CD14-positive monocyte (primary cell): ENCODE measurements around the gene TTC33. TPM values are rescaled to one million over a fixed set of nuclear protein-coding genes. Genes with fewer than 3 reads are reported as not detected.

ENCODE experiments used
- DNase-seq, 3 donors: peaks; one replicate each; pipeline ENCODE4 v3.0.0-alpha.2; 2011 to 2022
- H2AFZ ChIP-seq: 2 replicates; pipeline ENCODE4 v1.6.0; 2012; ENCODE audit warnings: mild to moderate bottlenecking, low read depth, low read length, inconsistent platforms; ENCODE audit not compliant: insufficient read depth, poor library complexity, severe bottlenecking
- H3K27ac ChIP-seq, 2 donors: 1 replicate in 1 of 2; 2 replicates in 1 of 2; pipeline ENCODE4 v1.5.1; 2012 to 2013; ENCODE audit warnings: low read length in 2 of 2, control low read depth in 1 of 2, inconsistent platforms in 1 of 2, low read depth in 1 of 2, mild to moderate bottlenecking in 1 of 2
- H3K27me3 ChIP-seq, 2 donors: one replicate each; pipeline versions ENCODE4 v1.6.0 to v1.6.1; 2011 to 2013; ENCODE audit warnings: low read length in 2 of 2; ENCODE audit not compliant: control insufficient read depth in 2 of 2, insufficient read depth in 2 of 2
- H3K36me3 ChIP-seq, 2 donors: replicated peaks in 1 of 2; 1 replicate in 1 of 2; 2 replicates in 1 of 2; pipeline versions ENCODE4 v1.5.1 to v1.6.1; 2012 to 2013; ENCODE audit warnings: low read length in 2 of 2, control low read depth in 1 of 2, inconsistent platforms in 1 of 2, mild to moderate bottlenecking in 1 of 2; ENCODE audit not compliant: insufficient read depth in 2 of 2, control insufficient read depth in 1 of 2
- H3K4me1 ChIP-seq, 2 donors: 1 replicate in 1 of 2; 2 replicates in 1 of 2; pipeline versions ENCODE4 v1.5.1 to v1.6.1; 2012 to 2013; ENCODE audit warnings: low read length in 2 of 2, control low read depth in 1 of 2, inconsistent platforms in 1 of 2, mild to moderate bottlenecking in 1 of 2, moderate library complexity in 1 of 2; ENCODE audit not compliant: insufficient read depth in 2 of 2, control insufficient read depth in 1 of 2
- H3K4me2 ChIP-seq: replicated peaks from 2 replicates; pipeline ENCODE3; 2012; ENCODE audit warnings: low read length, moderate library complexity, mild to moderate bottlenecking; ENCODE audit not compliant: poor library complexity, severe bottlenecking; ENCODE audit errors: extremely low read depth
- H3K4me3 ChIP-seq, 3 experiments: fragments of 200-600 bp in 1 of 3; sonication (generic) in 1 of 3; replicated peaks in 1 of 3; 1 replicate in 2 of 3; 2 replicates in 1 of 3; pipeline ENCODE4 v1.5.1; 2011 to 2013; ENCODE audit warnings: low read length in 3 of 3, mild to moderate bottlenecking in 3 of 3, control low read depth in 2 of 3, low read depth in 2 of 3, inconsistent platforms in 1 of 3, moderate library complexity in 1 of 3
- H3K79me2 ChIP-seq: 2 replicates; pipeline ENCODE4 v1.6.0; 2012; ENCODE audit warnings: mild to moderate bottlenecking, control low read depth, inconsistent platforms, low read length, moderate library complexity; ENCODE audit not compliant: insufficient read depth
- H3K9ac ChIP-seq: 2 replicates; pipeline ENCODE4 v1.6.0; 2017; ENCODE audit warnings: low read length, mild to moderate bottlenecking; ENCODE audit not compliant: insufficient read depth, poor library complexity, severe bottlenecking
- H3K9me3 ChIP-seq, 2 donors: replicated peaks in 1 of 2; 1 replicate in 1 of 2; 2 replicates in 1 of 2; pipeline versions ENCODE4 v1.5.1 to v1.6.1; 2012 to 2013; ENCODE audit warnings: low read length in 2 of 2, control low read depth in 1 of 2; ENCODE audit not compliant: control insufficient read depth in 1 of 2, insufficient read depth in 1 of 2
- H4K20me1 ChIP-seq: 2 replicates; pipeline ENCODE4 v1.6.0; 2012; ENCODE audit warnings: mild to moderate bottlenecking, low read length, control low read depth, moderate library complexity; ENCODE audit not compliant: insufficient read depth
- H3K27ac Mint-ChIP-seq, 7 donors: one replicate each; pipeline ENCODE4 v1.8.0; 2020; ENCODE audit warnings: mild to moderate bottlenecking in 7 of 7, mixed read lengths in 7 of 7, moderate library complexity in 6 of 7, inconsistent platforms in 2 of 7
- H3K27me3 Mint-ChIP-seq, 3 donors: one replicate each; pipeline ENCODE4 v1.8.0; 2021 to 2022; ENCODE audit warnings: low read depth in 3 of 3, mild to moderate bottlenecking in 3 of 3, mixed read lengths in 3 of 3, moderate library complexity in 3 of 3, inconsistent platforms in 1 of 3
- H3K36me3 Mint-ChIP-seq, 2 donors: one replicate each; pipeline ENCODE4 v1.8.0; 2020; ENCODE audit warnings: mixed read lengths in 2 of 2, inconsistent platforms in 1 of 2, mild to moderate bottlenecking in 1 of 2
- H3K4me1 Mint-ChIP-seq: one replicate; pipeline ENCODE4 v1.8.0; 2020; ENCODE audit warnings: mild to moderate bottlenecking, mixed read lengths
- H3K4me3 Mint-ChIP-seq, 2 donors: one replicate each; pipeline ENCODE4 v1.8.0; 2020; ENCODE audit warnings: mild to moderate bottlenecking in 2 of 2, mixed read lengths in 2 of 2, moderate library complexity in 1 of 2
- H3K9me3 Mint-ChIP-seq, 7 donors: one replicate each; pipeline ENCODE4 v1.8.0; 2020 to 2022; ENCODE audit warnings: mixed read lengths in 7 of 7, mild to moderate bottlenecking in 6 of 7, moderate library complexity in 6 of 7, inconsistent platforms in 2 of 7
- WGBS: methylation state at CpG from one replicate; pipeline ENCODE4 v1.1.5; 2013; ENCODE audit warnings: missing lambda C conversion rate; ENCODE audit not compliant: insufficient coverage; 5-methylcytosine and 5-hydroxymethylcytosine counted together
- intact Hi-C, 2 donors: fragments of 100-400 bp; cut with micrococcal nuclease; formaldehyde crosslinking; loops; one replicate each; pipeline versions ENCODE4 v1.15.0 to v1.15.1; 2023
- polyA plus RNA-seq, 3 donors: library from polyadenylated mRNA; depleted of rRNA in 1 of 3; unstranded in 2 of 3; stranded (reverse) in 1 of 3; fragments of 300-500 nt in 2 of 3; fragments of >200 nt in 1 of 3; fragmentation: Illumina TruSeq in 2 of 3; gene quantifications; 1 replicate in 2 of 3; 2 replicates in 1 of 3; pipeline ENCODE4 v1.2.3, GENCODE V29; 2012 to 2021
- TF ChIP-seq, protein P1 (sequence below): fragments of 200-600 bp; IDR thresholded peaks from one replicate; pipeline ENCODE4 v1.8.0; 2022; ENCODE audit warnings: antibody characterized with exemption, mild to moderate bottlenecking

The TTC33 gene
- polyA plus RNA-seq, 3 donors = 1.5 to 11.7 (median 9.4) TPM

DNA sequence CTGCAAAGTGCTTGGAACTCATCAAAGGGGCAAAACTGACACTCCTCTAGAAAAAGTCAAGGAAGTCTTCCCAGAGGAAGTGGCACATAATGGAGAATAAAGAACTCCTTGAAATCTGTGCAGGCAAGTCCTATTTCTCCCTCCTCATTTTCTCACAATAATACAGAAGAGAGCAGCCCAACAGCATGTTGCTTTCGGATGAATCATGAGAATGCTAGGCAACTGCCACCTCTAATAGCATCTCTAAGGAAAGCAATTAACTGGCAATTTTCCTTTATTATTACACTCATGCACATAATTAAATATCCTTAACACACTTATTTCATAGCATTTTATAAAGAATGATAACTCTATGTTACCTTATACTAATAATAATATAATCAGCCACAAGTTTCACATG, 198.3 kb downstream of the TTC33 start:
- H3K27me3 ChIP-seq = no peaks in the 10 kb centered on the region

DNA sequence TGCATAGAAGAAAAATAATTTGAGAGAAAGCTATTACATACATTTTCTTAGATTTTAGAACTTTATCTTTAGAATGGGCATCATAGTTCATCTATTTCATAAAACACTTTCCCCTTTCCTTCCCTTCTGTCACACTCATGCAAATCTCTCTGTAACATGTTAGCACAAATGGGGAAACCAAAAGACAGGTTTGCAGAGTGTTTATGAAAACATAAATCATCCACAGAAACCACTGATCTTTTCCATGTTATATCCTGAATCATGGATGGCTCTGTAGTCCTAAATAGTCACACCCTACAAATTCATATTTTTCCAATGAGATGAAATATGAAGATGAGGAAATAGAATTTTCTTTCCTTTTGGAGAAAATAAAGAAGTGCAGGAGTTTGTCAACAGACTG, 198.9 kb downstream of the TTC33 start:
- H3K27ac Mint-ChIP-seq = no peak overlapping the region
- no peak overlapping the region for H3K4me3 Mint-ChIP-seq
- Histone ChIP-seq H2AFZ (no peak overlapping the region), H3K4me3 (no peak overlapping the region), H3K4me1 (no peaks in the 10 kb centered on the region), H3K9ac (no peak overlapping the region), H3K36me3 (no peaks in the 10 kb centered on the region), H3K27ac (no peak overlapping the region), H3K79me2 (no peaks in the 10 kb centered on the region), H3K27me3 (no peaks in the 10 kb centered on the region), H3K9me3 (no peaks in the 10 kb centered on the region), H3K4me2 (no peak overlapping the region), H4K20me1 (no peaks in the 10 kb centered on the region)
- peaks cover 0 to under 1% (median 0%) of the 10 kb centered on the region in 7 donors for H3K9me3 Mint-ChIP-seq
- DNase-seq = no peak
- no peaks in the 10 kb centered on the region for H3K27me3 Mint-ChIP-seq
- TF ChIP-seq, protein P1, sequence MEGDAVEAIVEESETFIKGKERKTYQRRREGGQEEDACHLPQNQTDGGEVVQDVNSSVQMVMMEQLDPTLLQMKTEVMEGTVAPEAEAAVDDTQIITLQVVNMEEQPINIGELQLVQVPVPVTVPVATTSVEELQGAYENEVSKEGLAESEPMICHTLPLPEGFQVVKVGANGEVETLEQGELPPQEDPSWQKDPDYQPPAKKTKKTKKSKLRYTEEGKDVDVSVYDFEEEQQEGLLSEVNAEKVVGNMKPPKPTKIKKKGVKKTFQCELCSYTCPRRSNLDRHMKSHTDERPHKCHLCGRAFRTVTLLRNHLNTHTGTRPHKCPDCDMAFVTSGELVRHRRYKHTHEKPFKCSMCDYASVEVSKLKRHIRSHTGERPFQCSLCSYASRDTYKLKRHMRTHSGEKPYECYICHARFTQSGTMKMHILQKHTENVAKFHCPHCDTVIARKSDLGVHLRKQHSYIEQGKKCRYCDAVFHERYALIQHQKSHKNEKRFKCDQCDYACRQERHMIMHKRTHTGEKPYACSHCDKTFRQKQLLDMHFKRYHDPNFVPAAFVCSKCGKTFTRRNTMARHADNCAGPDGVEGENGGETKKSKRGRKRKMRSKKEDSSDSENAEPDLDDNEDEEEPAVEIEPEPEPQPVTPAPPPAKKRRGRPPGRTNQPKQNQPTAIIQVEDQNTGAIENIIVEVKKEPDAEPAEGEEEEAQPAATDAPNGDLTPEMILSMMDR = no peak
- H3K36me3 Mint-ChIP-seq = no peaks in the 10 kb centered on the region
- intact Hi-C loops = no loop called here
- no peaks in the 10 kb centered on the region for H3K4me1 Mint-ChIP-seq

More for the DNA sequence above, 198.3 kb downstream of the TTC33 start:
- Mint-ChIP-seq H3K27me3 (no peaks in the 10 kb centered on the region), H3K4me1 (no peaks in the 10 kb centered on the region), H3K36me3 (no peaks in the 10 kb centered on the region), H3K27ac (no peak overlapping the region), H3K4me3 (no peak overlapping the region), H3K9me3 (peaks cover 0 to 4% (median 0%) of the 10 kb centered on the region in 7 donors)
- WGBS = 100% methylated on average over 1 of the region's 1 CpG
- no peak overlapping the region for H2AFZ ChIP-seq
- H3K27ac ChIP-seq = no peak overlapping the region
- TF ChIP-seq, protein P1 = no peak
- intact Hi-C loops = no loop called here
- no peak overlapping the region for H3K9ac ChIP-seq
- no peak for DNase-seq
- no peaks in the 10 kb centered on the region for H3K4me1 ChIP-seq
- H3K9me3 ChIP-seq = no peaks in the 10 kb centered on the region
- H3K79me2 ChIP-seq = no peaks in the 10 kb centered on the region
- no peaks in the 10 kb centered on the region for H3K36me3 ChIP-seq
- H3K4me2 ChIP-seq = no peak overlapping the region
- no peaks in the 10 kb centered on the region for H4K20me1 ChIP-seq
- H3K4me3 ChIP-seq = no peak overlapping the region
